Measurements from ENCODE around the gene PTPN7. TPM values are rescaled to one million over a fixed set of nuclear protein-coding genes. Genes with fewer than 3 reads are reported as not detected.
"Not testable (repeated sequence)": the region's sequence is repeated elsewhere in the genome, so short reads cannot be mapped to it uniquely, and the experiment has no call there.

Gene PTPN7
- total RNA-seq, 2 donors from 2014 or later, result not detected

DNA sequence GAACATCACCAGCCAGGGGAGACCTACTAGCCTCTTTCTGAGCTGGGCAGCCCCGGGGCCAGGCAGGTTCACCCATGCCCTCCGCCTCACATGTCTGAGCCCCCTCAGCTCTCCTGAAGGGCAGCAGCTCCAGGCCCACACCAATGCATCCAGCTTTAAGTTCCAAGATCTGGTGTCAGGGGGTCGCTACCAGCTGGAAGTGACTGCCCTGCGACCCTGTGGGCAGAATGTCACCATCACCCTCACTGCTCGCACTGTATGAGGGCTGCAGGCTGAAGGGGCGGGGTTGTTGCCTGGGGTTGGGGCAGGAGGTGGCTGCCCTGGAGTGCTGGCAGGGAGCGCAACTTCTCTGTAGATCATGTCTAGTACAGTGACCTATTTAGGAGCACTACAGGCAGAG, 8.5 kb upstream of the PTPN7 start:
- Histone ChIP-seq H3K9me3 (ENCODE audit: control insufficient read depth, low read length) (no peaks in the 10 kb centered on the region), H3K27ac (ENCODE audit: low read depth, low read length) (no peak overlapping the region), H3K4me1 (ENCODE audit: control insufficient read depth, insufficient read depth, low read length) (peaks cover 4% of the 10 kb centered on the region), H3K4me3 (ENCODE audit: low read length) (no peak overlapping the region), H3K36me3 (ENCODE audit: control insufficient read depth, insufficient read depth, low read length) (no peaks in the 10 kb centered on the region), H3K27me3 (ENCODE audit: control insufficient read depth, insufficient read depth, low read length, poor library complexity, severe bottlenecking) (no peaks in the 10 kb centered on the region), H3K9ac (ENCODE audit: extremely low read depth, low read length, poor library complexity, severe bottlenecking) (no peak overlapping the region)
- Mint-ChIP-seq H3K36me3 (ENCODE audit: low read depth) (no peaks in the 10 kb centered on the region), H3K4me3 (no peak overlapping the region), H3K27me3 (ENCODE audit: insufficient read depth) (no peaks in the 10 kb centered on the region), H3K9me3 (no peaks in the 10 kb centered on the region), H3K4me1 (peaks cover 7% of the 10 kb centered on the region), H3K27ac (no peak overlapping the region)
- WGBS, 2 experiments (ENCODE audit: insufficient coverage in 1 of 2, insufficient read length in 1 of 2), result 85 to 94% methylated on average over 3 to 7 of the region's 7 CpGs
- no peak for DNase-seq
- TF ChIP-seq, protein P1, sequence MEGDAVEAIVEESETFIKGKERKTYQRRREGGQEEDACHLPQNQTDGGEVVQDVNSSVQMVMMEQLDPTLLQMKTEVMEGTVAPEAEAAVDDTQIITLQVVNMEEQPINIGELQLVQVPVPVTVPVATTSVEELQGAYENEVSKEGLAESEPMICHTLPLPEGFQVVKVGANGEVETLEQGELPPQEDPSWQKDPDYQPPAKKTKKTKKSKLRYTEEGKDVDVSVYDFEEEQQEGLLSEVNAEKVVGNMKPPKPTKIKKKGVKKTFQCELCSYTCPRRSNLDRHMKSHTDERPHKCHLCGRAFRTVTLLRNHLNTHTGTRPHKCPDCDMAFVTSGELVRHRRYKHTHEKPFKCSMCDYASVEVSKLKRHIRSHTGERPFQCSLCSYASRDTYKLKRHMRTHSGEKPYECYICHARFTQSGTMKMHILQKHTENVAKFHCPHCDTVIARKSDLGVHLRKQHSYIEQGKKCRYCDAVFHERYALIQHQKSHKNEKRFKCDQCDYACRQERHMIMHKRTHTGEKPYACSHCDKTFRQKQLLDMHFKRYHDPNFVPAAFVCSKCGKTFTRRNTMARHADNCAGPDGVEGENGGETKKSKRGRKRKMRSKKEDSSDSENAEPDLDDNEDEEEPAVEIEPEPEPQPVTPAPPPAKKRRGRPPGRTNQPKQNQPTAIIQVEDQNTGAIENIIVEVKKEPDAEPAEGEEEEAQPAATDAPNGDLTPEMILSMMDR (conservative IDR thresholded peaks at IDR 0.05), result no peak

DNA sequence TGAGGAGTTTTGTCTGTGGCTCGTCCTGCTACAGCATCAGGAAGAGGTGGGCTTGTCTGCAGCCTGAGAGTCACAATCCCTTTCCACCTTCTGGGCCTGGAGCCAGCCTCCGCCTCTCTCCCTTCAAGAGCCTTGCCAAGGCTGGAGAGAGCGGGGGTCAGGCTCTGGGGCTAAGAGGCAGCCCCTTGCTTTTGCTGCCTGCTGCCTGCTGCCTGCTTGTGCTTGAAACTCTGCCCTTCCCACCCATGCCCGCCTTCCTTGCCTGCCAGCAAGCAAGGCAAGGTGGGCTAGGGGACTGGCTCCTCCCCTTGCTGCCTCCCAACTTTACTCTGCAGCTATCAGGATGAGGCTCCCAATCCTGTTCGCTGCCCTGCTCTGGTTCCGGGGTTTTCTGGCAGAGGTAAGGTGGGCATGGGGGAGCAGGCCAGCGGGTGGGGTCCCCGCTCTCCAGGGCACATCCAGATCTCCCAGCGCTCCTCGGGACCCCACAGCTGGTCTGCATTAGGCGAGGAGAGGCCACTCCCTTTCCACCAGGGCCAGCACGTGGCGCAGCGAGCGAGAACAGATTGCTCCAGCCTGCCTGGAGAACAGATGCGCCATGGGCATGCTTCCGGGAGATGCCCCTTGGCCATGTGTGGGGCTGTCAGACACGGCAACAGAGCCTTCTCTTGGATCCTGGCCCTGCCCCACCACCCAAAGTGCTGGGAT, 7.5 kb upstream of the PTPN7 start:
- H3K9ac ChIP-seq (ENCODE audit: extremely low read depth, low read length, poor library complexity, severe bottlenecking), result no peak overlapping the region
- DNase-seq, result no peak
- 87 to 92% methylated on average over 16 to 18 of the region's 18 CpGs for WGBS, 2 experiments (ENCODE audit: insufficient coverage in 1 of 2, insufficient read length in 1 of 2)
- TF ChIP-seq, protein P1 (conservative IDR thresholded peaks at IDR 0.05), result no peak
- H3K4me3 Mint-ChIP-seq, result no peak overlapping the region
- H3K4me3 ChIP-seq (ENCODE audit: low read length), result no peak overlapping the region
- no peaks in the 10 kb centered on the region for H3K27me3 ChIP-seq (ENCODE audit: control insufficient read depth, insufficient read depth, low read length, poor library complexity, severe bottlenecking)
- H3K27ac Mint-ChIP-seq, result no peak overlapping the region
- H3K9me3 Mint-ChIP-seq, result no peaks in the 10 kb centered on the region
- no peaks in the 10 kb centered on the region for H3K9me3 ChIP-seq (ENCODE audit: control insufficient read depth, low read length)
- H3K36me3 Mint-ChIP-seq (ENCODE audit: low read depth), result no peaks in the 10 kb centered on the region
- H3K4me1 ChIP-seq (ENCODE audit: control insufficient read depth, insufficient read depth, low read length), result peaks cover 4% of the 10 kb centered on the region
- H3K36me3 ChIP-seq (ENCODE audit: control insufficient read depth, insufficient read depth, low read length), result no peaks in the 10 kb centered on the region
- no peak overlapping the region for H3K27ac ChIP-seq (ENCODE audit: low read depth, low read length)
- H3K27me3 Mint-ChIP-seq (ENCODE audit: insufficient read depth), result no peaks in the 10 kb centered on the region
- H3K4me1 Mint-ChIP-seq, result peaks cover 9% of the 10 kb centered on the region

DNA sequence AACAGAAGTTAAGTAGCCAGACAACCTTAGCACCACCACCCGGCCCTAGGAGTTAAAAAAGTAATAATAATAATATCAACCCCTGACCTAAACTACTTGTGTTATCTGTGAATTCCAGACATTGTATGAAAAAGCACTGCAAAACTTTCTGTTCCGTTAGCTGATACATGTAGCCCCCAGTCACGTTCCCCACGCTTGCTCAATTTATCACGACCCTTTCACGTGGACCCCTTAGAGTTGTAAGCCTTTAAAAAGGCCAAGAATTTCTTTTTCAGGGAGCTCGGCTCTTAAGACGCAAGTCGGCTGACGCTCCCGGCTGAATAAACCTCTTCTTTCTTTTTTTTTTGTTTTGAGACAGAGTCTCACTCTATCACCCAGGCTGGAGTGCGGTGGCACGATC, 6.7 kb upstream of the PTPN7 start:
- H3K9me3 Mint-ChIP-seq; H3K9me3 ChIP-seq (ENCODE audit: control insufficient read depth, low read length); DNase-seq; H3K27me3 ChIP-seq (ENCODE audit: control insufficient read depth, insufficient read depth, low read length, poor library complexity, severe bottlenecking); H3K36me3 Mint-ChIP-seq (ENCODE audit: low read depth); H3K27ac ChIP-seq (ENCODE audit: low read depth, low read length); H3K27me3 Mint-ChIP-seq (ENCODE audit: insufficient read depth); H3K4me1 ChIP-seq (ENCODE audit: control insufficient read depth, insufficient read depth, low read length); H3K4me3 Mint-ChIP-seq; H3K4me3 ChIP-seq (ENCODE audit: low read length); H3K9ac ChIP-seq (ENCODE audit: extremely low read depth, low read length, poor library complexity, severe bottlenecking); H3K36me3 ChIP-seq (ENCODE audit: control insufficient read depth, insufficient read depth, low read length); H3K27ac Mint-ChIP-seq: not testable (repeated sequence)
- WGBS, 2 experiments (ENCODE audit: insufficient coverage in 1 of 2, insufficient read length in 1 of 2), result 87 to 94% methylated on average over 11 to 13 of the region's 13 CpGs
- peaks cover 15% of the 10 kb centered on the region for H3K4me1 Mint-ChIP-seq

Measured in endodermal cell (in vitro differentiated cells).